ENCODE data around the gene MYL11.

DNA sequence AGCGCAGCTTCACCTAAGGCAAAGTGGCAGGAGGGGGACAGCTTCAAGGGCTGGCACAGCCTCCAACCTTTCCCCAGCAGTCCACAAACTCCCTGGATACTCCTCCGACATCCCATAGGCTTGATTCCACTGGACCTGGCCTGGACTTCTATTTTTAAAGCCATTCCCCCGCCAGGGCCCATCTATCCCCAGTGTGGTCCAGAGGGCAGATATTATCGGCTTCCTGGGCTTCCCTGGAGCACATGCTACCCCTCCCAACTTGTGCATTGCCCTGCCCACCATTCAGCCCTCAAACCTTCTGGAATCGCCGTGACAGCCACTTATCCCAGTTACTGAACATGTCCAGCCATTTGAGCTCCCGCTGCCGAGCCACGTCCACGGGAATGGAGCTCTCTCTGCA, 9.4 kb upstream of the MYL11 start:
- TF ChIP-seq, protein P1, sequence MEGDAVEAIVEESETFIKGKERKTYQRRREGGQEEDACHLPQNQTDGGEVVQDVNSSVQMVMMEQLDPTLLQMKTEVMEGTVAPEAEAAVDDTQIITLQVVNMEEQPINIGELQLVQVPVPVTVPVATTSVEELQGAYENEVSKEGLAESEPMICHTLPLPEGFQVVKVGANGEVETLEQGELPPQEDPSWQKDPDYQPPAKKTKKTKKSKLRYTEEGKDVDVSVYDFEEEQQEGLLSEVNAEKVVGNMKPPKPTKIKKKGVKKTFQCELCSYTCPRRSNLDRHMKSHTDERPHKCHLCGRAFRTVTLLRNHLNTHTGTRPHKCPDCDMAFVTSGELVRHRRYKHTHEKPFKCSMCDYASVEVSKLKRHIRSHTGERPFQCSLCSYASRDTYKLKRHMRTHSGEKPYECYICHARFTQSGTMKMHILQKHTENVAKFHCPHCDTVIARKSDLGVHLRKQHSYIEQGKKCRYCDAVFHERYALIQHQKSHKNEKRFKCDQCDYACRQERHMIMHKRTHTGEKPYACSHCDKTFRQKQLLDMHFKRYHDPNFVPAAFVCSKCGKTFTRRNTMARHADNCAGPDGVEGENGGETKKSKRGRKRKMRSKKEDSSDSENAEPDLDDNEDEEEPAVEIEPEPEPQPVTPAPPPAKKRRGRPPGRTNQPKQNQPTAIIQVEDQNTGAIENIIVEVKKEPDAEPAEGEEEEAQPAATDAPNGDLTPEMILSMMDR (IDR thresholded peaks at IDR 0.05; ENCODE audit: low read length) = no peak
- TF ChIP-seq EZH2phosphoT487 (IDR thresholded peaks at IDR 0.05; ENCODE audit: low read length) (no peak), EZH2 (optimal IDR thresholded peaks at IDR 0.05; ENCODE audit: low read depth, low read length) (no peak)
